Activated CD4-positive, CD25-positive, alpha-beta regulatory T cell treated with anti-CD3 and anti-CD28 coated beads, Interleukin-2, amount 50 U/mL, for 24 hours (primary cell): ENCODE data around the gene DBNDD1.
A peak's percentile ranks its signal among the peaks of the same experiment; 100 is the strongest.
"Not testable (repeated sequence)": the region's sequence is repeated elsewhere in the genome, so short reads cannot be mapped to it uniquely, and the experiment has no call there.

Experiments used
- ATAC-seq, 2 donors: fragments of 150-1000 bp; cut with Tn5 transposase; one replicate each; pipeline ENCODE4 v1.10.0; 2021; ENCODE audit warnings: mild to moderate bottlenecking in 1 of 2, moderate library complexity in 1 of 2

The DBNDD1 gene, protein sequence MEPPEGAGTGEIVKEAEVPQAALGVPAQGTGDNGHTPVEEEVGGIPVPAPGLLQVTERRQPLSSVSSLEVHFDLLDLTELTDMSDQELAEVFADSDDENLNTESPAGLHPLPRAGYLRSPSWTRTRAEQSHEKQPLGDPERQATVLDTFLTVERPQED

DNA sequence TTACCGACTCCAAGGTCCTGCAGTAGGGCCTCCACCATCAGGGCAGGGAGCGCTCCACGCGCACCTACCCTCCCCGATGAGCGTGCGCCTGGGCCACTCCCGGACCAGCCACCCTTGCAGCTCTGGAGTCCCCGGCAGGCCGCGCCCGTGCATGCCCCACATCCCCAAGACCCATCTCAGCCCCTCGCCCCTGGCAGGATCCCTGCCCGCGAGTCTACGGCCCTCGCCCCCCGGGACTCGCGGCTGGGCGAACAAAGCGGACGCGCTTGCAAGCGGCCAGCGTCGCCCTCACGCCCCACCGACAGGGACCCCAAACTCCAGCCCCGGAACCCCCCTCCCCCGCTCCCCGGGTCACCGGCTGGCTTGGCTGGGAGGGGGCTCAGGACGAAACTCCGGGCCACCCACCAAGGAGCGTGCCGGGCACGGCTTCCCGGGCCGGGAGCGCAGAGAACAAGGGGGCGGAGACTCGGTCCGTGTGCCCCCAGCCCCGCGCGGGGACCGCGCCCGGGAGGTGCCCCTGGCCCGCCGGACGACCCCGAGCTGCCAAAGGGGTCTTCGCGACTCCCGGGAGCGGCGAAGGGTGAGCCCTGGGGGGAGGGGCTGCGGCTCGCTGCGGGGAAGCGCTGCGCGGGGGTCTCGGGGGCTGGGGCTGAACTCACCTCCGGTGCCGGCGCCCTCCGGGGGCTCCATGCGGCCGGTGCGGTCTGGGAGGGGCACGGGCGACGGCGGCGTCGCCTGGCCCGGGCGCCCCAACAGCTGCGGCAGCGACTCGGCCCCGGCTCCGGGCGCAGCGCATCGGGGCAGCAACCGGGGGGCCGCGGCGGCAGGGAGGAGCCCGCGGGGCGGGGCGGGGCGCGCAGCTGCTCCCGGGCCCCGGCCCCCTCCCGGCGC lies at the start of gene DBNDD1:
TSS of gene DBNDD1 (minus strand) at position 805 of the 891 bp plus-strand sequence. CDS start at position 690, 115 bp downstream.
- no peak for ATAC-seq

DNA sequence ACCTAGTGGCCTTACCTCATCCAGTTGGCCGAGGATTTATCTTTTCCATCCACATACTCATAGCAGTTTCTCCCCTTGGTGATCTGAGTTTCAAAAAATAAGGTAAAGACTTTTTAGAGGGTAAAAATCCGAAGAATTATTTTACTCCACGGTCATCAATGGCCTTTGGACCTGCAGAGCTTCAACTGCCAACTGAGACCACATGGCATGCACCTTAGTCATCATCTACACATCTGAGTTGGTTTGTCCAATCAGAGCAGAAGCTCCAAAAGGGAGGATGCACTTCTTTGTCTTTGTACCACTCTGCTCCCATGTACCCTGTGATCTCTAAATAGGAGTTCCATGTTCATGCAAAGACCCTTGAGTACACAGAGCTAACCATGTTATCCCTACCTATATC lies 42.2 kb upstream of the DBNDD1 start:
- no peak for ATAC-seq

DNA sequence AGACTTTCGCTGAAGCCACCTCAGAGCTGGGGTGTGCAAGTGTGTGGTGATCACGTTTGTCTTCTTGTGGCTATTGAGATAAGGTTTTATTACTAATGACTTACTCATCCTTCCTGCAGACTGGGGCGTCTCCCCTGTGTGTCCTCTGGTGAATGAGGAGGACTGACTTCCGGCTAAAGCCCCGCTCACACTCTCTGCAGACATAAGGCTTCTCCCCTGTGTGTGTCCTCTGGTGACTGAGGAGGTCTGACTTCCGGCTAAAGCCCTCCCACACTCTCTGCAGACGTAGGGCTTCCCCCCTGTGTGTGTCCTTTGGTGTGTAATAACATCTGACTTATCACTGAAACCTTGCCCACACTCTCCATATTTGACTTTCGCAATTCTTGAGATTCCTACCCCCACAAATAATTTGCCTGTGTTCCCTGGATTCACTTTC lies 38.5 kb upstream of the DBNDD1 start:
- ATAC-seq: peak; percentile 93 to 98

DNA sequence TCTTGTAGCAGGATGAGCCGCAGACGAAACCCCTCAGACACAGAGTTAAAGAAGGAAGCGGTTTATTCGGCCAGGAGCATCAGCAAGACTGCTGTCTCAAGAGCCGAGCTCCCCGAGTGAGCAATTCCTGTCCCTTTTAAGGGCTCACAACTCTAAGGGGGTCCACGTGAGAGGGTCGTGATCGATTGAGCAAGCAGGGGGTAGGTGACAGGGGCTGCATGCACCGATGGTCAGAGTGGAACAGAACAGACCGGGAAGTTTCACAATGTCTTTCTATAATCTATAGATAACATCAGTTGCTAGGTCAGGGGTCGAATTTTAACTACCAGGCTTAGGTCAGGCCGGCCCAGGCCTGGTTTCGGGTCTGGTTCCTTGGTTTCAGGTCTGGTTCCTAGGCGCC lies 37.3 kb upstream of the DBNDD1 start:
- ATAC-seq: not testable (repeated sequence)

DNA sequence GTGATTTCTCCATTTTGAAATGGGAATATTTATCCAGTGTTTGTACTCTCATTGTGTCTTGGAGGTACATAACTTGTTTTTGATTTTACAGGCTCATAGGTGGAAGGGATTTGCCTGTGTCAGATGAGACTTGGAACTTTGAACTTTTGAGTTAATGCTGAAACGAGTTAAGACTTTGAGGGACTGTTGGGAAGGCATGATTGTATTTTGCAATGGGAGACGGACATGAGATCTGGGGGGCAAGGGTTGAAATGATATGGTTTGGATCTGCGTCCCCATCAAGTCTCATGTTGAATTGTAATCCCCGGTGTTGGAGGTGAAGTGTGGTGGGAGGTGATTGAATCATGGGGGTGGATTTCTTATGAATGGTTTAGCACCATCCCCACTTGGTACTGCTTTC lies 36.1 kb upstream of the DBNDD1 start:
- no peak for ATAC-seq

DNA sequence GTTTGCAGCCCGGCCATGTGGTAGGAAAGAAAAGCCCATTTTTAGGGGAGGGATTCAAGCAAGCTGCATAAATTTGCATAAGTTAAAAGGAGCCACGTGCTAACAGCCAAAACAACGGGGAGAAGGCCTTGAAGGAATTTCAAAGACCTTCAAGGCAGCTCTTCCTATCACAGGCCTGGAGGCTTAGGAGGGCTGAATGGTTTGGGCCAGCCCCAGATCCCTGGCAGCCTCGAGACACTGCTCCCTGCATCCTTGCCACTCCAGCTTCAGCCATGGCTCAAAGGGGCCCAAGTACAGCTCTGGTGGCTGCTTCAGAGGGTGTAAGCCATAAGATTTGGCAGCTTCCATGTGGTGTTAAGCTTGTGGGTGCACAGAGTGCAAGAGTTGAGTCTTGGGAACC lies 35.3 kb upstream of the DBNDD1 start:
- ATAC-seq: no peak

DNA sequence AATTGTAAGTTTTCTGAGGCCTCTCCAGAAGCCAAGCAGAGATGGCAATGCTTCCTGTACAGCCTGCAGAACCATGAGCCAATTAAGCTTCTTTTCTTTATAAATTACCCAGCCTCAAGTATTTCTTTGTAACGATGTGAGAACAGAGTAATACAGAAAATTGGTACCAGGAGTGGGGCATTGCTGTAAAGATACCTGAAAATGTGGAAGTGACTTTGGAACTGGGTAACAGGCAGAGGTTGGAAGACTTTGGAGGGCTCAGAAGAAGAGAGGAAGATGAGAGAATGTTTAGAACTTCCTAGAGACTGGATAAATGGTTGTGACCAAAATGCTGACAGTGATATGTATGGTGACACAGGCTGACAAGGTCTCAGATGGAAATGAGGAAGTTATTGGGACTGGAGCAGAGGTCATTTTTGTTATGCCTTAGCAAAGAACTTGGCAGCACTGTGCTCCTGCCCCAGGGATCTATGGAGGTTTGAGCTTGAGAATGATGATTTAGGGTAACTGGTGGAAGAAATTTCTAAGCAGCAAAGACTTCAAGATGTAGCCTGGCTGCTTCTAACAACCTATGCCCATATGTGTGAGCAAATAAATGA lies 34.7 kb upstream of the DBNDD1 start:
- ATAC-seq: no peak

DNA sequence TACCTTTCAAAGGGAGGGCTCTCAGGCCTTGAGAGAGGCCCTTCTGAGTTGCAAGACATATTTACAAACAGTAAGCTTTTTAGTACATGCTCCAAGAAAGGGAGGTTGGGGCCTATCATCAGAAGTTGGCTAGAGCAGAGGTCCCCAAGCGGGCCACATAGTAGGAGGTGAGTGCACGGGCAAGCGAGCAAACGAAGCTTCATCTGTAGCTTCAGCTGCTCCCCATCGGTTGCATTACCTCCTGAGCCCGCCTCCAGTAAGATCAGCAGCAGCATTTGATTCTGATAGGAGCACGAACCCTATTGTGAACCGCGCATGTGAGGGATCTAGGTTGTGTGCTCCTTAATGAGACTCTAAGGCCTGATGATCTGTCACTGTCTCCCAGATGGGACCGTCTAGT lies 31.7 kb upstream of the DBNDD1 start:
- ATAC-seq: no peak

DNA sequence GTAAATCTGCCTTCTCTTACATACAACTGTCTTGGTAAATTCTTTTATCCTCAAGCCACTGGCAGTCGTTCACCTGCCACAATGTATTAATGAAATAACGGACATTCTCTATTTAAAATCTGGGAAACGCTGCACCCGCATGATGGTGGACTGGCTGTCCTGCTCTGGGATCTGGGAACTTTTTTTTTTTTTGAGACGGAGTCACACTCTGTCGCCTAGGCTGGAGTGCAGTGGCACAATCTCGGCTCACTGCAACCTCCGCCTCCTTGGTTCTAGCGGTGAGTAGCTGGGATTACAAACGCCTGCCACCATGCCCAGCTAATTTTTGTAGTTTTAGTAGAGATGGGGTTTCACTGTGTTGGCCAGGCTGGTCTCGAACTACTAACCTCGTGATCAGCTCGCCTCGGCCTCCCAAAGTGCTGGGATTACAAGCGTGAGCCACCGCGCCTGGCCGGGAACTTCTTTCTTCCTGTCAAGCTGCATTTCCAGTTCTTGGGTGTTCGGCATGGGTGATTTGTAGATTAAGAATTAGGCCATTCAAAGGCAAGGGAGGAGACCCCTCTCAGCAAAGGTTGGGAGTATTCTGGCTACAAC lies 29.6 kb upstream of the DBNDD1 start:
- ATAC-seq: no peak

DNA sequence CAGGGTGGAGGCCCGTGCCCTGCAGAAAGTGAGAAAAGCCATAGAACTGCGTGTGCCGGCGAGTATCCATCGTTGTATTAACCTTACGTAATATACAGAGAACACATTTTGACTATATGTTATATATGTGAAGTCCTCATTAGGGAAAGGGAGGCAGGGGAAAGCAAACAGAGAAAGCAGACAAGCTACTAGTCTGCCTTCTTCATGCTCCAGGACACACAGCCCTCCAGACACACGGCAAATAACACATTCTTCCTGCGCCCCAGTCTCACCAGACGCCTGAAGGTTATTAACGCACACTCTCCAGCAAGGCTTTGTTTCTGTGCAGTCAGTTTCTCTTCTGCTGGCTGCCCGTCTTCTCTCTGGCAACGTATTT lies 29.1 kb upstream of the DBNDD1 start:
- no peak for ATAC-seq

DNA sequence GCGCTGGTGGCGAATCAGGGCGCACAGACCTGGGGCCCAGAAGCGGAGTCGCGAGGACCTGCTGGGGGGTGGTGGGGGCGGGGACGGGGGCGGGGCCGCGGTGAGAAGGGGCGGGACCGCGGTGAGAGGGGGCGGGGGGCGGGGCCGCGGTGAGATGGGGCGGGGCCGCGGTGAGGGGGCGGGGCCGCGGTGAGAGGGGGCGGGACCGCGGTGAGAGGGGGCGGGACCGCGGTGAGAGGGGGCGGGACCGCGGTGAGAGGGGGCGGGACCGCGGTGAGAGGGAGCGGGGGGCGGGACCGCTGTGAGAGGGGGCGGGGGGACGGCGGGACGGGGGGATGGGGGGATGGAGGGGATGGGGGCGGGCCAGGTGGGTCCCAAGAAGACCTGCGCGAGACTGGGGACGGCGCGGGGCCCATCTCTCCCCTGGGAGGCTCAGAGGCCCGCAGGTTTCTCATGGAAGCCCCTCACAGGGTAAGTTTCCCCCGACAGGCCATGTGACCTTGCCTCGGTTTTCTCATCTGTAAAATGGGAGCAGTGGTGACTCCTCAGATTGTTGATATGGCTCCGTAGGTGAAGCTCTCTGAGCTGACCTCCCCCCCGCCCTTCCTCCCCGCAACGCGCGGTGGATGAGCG lies 28.6 kb upstream of the DBNDD1 start:
- no peak for ATAC-seq

DNA sequence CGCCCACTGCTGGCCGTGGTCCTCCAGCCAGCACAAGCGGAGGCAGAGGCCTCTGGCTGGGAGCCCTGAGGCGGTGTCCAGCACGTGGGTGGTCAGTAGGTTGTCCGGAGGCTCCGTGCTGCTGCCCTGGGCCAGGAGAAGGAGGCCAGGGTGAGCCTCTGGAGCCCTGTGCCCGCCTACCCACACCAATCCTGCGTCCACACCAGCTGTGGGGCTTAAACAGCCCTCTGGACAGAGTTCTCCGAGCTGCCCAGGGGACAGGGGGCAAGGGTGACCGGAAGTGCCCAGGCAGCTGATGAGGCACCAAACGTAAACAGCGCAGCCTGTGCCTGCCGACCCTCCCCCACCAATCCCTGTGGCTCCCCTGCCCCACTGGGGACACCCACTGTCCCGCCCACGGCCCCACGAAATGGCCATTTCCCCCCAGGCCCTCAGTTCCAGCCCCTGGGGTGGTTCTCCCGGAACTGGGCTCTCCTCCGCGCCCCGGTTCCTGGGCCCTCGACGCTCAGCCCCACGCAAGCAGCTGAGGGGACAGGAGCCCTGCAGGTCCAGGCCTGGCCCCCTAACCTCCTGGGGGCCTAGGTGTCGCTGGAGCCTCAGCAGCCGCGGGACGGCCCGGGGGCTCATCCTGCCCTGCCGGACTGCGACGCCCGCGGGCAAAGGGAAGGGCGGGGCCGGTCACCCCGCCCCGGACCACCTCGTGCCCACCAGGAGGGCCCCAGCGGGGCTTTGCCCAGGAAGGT lies 27.9 kb upstream of the DBNDD1 start:
- no peak for ATAC-seq

DNA sequence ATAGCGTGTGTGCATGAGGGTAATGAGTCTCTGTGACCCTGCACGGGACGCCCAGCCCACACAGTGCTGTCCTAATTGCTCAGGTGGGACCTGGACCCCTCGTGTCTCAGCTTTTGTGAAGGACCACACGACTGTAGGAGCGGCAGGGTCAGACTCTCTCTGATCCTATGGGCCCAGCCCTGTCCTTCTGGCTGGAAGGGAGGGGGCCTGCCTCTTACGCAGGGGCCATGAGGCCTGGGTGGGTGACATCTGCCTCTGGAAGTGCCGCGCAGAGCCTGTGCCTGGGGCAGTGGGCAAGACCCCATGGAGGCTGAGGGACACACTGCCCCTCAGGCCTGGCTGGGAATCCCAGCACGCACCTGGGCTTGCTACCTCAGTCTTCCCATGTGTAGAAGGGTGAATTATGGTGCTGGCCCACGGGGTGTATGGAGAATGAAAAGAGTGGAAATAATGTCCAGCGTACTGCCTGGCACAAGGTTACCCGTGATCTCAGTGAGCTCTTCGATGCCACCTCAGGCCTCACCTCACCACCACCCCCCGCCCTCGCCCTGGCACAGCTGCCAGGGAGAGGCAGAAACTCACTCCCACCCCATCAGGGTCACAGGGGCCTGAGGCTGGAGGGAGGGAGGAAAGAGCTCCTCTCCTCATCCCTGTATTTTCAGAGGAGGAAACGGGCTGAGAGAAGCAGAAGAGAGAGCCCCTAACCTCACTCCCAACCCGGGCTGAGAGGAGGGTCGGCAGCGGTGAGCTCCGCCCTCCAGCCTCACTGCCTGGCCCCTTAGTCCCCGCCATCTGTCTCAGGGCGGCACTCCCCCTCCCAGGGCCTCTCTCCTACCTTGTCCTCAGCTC lies 27.1 kb upstream of the DBNDD1 start:
- ATAC-seq: no peak

DNA sequence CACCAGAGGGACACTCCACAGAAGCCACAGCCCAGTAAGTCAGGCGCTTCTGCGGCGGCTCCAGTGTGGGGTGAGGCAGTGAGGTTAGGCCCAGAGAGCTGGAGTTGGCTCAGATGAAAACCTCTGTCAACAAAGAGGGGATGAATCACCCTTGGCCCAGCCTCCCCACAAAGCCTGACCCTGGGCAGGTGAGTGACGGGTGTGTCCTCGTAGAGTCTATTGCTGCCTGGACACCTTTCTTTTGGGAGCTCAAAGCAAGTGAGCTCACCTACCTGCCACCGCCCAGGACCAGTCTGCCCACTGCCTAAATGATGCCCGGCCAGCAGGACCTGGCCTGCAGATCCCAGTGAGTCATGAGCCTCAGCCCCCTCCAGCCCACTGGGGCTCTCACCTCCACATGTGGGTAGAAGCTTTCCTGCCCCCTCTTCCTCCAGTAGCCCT lies 24.9 kb upstream of the DBNDD1 start:
- ATAC-seq: peak in 1 of 2 donors; percentile 13

DNA sequence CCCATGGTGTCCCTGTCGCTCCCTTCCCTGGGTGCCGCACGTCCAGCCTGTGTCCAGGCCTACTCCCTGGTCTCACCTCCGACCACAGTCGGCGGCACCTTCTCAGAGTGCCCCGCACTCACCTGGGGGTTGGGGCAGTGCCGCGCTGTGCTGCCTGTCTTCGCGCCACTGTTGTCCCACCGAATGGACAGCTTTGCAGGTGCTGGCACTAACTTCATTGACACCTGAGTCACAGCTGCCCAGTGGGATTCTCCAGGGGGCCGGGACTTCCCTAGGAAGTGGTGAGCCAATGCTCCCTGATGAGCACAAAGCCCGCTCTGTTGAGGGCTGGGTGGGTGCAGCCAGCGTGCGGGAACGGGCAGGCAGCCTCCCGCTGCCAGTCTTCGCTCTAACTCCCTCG lies 24.3 kb upstream of the DBNDD1 start:
- no peak for ATAC-seq

DNA sequence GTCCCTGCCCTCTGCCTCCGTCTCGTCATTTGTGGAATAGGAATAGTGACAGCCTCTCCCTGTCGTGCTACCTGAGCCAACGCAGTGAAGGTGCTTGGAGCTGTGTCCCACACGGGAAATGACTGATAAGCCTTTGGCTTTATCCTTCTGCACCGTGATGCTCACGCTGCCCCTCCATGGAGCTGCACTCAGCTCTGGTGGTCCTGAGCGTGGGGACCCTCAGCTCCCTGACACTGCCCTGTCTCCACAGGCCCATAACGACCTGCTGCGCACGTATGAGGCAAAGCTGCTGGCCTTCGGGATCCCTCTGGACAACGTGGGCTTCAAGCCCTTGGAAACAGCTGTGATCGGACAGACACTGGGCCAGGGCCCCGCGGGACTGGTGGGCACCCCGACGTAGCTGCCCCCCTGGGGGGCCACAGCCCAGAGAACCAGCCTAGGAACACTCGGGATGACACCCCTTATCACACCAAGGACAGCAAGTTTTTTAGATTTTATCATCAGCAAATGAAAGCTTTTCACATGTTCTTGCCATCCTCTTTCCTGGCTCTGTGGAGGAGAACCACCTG lies 23.8 kb upstream of the DBNDD1 start:
- no peak for ATAC-seq

DNA sequence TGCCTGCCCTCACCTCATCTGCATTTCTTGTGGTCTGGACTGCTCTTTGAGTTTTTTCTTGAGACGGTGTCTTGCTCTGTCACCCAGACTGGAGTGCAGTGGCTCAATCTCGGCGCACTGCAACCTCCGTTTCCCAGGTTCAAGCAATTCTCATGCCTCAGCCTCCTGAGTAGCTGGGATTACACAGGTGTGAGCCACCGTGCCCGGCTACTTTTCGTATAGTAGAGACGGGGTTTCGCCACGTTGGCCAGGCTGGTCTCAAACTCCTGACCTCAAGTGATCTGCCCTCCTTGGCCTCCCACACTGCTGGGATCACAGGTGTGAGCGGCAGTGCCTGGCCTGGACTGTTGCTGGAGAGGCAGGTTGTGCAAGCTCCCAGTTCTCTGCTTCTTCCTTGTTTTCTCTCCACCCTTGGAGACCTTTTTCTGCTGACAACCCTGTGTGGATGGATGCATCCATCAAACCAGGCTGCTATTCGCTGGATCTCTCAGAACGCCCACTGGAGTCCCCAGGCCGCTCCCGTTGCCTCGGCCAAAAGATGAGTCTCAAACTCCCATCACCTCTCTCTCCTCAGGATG lies 22.7 kb upstream of the DBNDD1 start:
- no peak for ATAC-seq

DNA sequence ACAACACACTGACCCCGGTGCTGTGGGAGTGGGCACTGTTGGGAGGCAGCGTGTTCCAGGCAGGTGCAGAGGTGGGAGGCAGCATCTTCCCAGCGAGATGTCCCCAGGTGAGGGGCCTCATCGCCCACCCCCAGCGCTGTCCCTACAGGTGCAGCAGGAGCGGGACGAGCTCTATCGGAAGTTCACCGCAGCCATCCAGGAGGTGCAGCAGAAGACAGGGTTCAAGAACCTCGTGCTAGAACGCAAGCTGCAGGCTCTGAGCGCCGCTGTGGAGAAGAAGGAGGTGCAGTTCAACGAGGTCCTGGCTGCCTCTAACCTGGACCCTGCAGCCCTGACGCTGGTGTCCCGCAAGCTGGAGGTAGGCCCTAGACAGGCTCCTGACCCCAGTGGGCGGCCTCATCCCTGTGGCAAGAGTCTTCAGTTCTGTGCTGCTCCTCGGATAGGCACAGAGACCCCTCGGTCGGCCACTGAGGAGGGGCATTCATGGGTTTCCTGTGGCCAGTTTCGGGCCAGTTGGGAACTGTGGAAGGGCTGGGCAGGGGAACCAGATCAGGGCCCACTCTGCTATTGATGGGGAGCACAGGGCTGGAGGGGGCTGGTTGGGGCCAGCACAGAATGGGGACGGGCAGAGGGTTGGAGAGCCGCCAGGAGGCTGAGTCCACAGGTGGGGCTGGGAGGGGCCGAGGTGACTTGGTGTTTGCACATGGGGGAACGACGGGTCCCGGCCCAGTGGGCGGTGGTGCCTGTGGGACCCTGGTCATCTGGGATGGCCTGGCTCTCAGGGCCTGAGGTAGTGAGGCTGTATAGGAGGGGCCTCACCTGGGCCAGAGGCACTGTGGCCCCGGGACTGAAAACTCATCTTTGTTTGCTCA lies 21.1 kb upstream of the DBNDD1 start:
- ATAC-seq: no peak

DNA sequence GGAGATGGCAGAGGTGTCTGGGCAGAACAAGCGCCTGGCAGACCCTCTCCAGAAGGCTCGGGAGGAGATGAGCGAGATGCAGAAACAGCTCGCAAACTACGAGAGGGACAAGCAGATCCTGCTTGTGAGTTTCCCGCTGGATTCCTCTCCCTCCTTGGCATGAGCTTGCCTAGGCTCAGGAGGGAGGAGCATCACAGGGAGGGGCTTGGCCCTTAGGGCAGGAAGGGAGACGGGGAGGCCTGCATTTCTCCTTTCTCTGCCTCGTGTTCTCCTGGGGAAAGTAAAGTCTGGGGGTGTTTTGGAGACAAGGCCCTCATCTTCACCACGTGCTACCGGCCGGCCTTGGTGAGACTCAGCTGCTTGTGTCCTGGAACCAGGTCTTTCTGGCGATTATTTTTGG lies 18.0 kb upstream of the DBNDD1 start:
- no peak for ATAC-seq

DNA sequence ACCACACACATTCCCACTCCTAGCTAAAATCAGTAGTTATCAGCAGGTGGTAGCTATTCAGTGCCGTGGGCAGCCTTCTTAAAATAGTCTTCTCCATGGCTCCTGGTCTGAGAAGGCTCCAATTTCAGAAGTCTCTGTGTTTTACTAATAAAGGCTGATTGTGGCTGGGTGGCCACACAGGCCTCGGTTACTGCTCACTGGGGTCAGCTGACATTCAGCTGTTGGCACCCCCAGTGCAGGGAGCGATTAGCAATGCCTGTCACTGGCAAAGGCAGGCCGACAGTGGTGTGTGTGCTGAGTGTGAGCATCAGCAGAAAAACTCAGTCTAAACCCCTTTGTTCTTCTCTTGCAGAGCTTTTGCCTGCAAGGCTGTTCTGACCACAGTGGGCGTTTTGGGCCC lies 16.6 kb upstream of the DBNDD1 start:
- no peak for ATAC-seq
